ENCODE results near the gene CEP131.

CEP131 gene

DNA sequence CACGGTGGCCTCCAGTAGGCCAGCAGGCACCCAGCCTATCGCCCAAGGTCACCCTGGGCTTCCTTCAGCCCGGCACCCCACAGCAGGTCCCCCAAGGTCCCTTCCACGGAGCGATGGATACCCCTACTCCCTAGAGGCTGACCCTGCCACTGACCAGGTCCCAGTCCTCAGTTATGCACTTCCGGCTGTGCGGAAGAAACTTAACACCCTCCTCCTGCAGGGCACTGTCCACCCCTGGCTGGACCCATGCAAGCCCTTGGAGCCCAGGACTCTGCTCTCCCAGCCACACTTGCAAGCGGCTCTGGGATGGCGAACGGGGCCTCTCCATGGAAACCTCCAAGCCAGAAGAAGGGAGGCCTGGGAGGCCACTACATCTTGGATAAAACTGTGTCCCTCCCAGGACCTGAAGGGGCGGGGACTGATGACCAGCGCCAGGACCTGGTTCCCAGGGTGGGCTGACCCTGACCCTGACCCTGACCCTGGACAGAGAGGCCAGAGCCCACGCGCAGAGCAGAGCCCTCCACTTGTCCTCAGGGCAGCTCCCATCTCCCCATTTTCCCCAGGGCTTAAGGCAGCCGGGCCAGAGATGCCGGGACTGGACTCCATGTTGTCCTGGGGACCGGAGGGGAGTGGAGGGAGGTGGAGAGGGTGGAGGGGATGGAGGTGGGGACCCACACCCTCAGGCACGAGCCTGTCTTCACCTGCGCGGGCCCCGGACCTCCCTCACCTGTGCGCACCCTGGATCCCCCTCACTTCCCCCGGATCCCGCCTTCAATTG lies 734 bp downstream of the CEP131 start:
- no peak overlapping the region for H3K27ac ChIP-seq (ENCODE audit: low read length, poor library complexity, severe bottlenecking)

DNA sequence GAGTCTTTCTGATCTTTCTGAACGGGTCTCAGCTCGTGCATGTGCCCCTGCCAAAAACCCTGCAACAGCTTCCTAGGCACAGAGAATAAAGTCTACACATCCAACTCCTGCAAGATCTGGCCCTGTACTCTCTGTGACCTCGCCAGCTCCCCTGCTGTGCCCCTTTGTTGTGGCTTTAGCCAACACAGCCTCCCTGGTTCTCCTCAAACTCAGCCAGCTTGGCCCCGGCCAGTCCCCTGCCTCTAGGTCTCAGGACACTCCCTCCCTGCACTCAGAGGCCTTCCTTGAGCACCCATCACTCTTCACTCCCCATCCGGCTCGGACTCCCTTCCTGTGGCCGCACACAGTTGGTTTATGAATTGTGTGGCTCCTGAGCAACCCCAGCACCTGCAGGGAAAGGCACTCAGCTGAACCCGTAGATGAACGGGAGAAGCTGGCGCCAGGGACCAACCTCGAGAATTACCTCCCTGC lies 1.4 kb downstream of the CEP131 start:
- Histone ChIP-seq H3K27me3 (ENCODE audit: control insufficient read depth in 1 of 2, insufficient read depth in 1 of 2, low read length in 2 of 2) (no peaks in the 10 kb centered on the region), H3K4ac (ENCODE audit: low read depth in 1 of 2, low read length in 2 of 2) (no peak overlapping the region), H3K4me2 (ENCODE audit: low read length, poor library complexity, severe bottlenecking) (peak overlapping the region; percentile 69), H2BK120ac (ENCODE audit: low read depth, low read length) (no peak overlapping the region), H3K4me1 (ENCODE audit: control insufficient read depth, insufficient read depth, low read depth, low read length) (peaks cover 21% of the 10 kb centered on the region), H3K14ac (ENCODE audit: low read length in 2 of 2) (no peak overlapping the region), H3K23ac (ENCODE audit: low read length in 2 of 2) (peak overlapping the region in 1 of 2 experiments; percentile 78), H3K79me1 (replicated peaks; ENCODE audit: low read length, poor library complexity, severe bottlenecking) (peaks cover 36% of the 10 kb centered on the region), H4K91ac (ENCODE audit: low read length) (peak overlapping the region; percentile 61), H2AK5ac (ENCODE audit: low read length, severe bottlenecking) (no peak overlapping the region), H2BK12ac (ENCODE audit: low read length in 2 of 2) (no peak overlapping the region), H3K9me3 (ENCODE audit: control insufficient read depth, low read length) (no peaks in the 10 kb centered on the region), H3K36me3 (ENCODE audit: control insufficient read depth in 1 of 2, insufficient read depth in 2 of 2, low read depth in 1 of 2, low read length in 2 of 2) (peaks cover 0 to 35% of the 10 kb centered on the region in 2 experiments), H3K9ac (ENCODE audit: low read length) (peak overlapping the region; percentile 79), H3K18ac (ENCODE audit: low read depth in 1 of 2, low read length in 2 of 2) (no peak overlapping the region), H2AFZ (ENCODE audit: low read depth, low read length) (no peak overlapping the region), H2BK15ac (ENCODE audit: low read depth, poor library complexity, severe bottlenecking) (peak overlapping the region; percentile 48), H3K27ac (ENCODE audit: low read length, poor library complexity, severe bottlenecking) (no peak overlapping the region), H2BK5ac (ENCODE audit: low read depth, low read length, poor library complexity, severe bottlenecking) (no peak overlapping the region), H3K4me3 (ENCODE audit: insufficient read depth in 1 of 2, low read depth in 1 of 2, low read length in 2 of 2) (peak overlapping the region; percentile 29 to 85), H4K8ac (ENCODE audit: low read length) (peak overlapping the region; percentile 13)
- no peak for DNase-seq
- 92% methylated on average over 11 of the region's 11 CpGs for WGBS

More for the DNA sequence above, 734 bp downstream of the CEP131 start:
- H2BK5ac ChIP-seq (ENCODE audit: low read depth, low read length, poor library complexity, severe bottlenecking), result no peak overlapping the region
- peak overlapping the region; percentile 25 to 59 for H3K18ac ChIP-seq (ENCODE audit: low read depth in 1 of 2, low read length in 2 of 2)
- peaks cover 32% of the 10 kb centered on the region for H3K79me1 ChIP-seq (replicated peaks; ENCODE audit: low read length, poor library complexity, severe bottlenecking)
- no peak for DNase-seq
- H3K4me1 ChIP-seq (ENCODE audit: control insufficient read depth, insufficient read depth, low read depth, low read length), result peaks cover 21% of the 10 kb centered on the region
- peak overlapping the region; percentile 85 to 93 for H3K4me3 ChIP-seq (ENCODE audit: insufficient read depth in 1 of 2, low read depth in 1 of 2, low read length in 2 of 2)
- H2BK120ac ChIP-seq (ENCODE audit: low read depth, low read length), result no peak overlapping the region
- WGBS, result 37% methylated on average over 15 of the region's 24 CpGs
- H3K27me3 ChIP-seq (ENCODE audit: control insufficient read depth in 1 of 2, insufficient read depth in 1 of 2, low read length in 2 of 2), result no peaks in the 10 kb centered on the region
- no peak overlapping the region for H2AK5ac ChIP-seq (ENCODE audit: low read length, severe bottlenecking)
- H2BK12ac ChIP-seq (ENCODE audit: low read length in 2 of 2), result no peak overlapping the region
- no peak overlapping the region for H2BK15ac ChIP-seq (ENCODE audit: low read depth, poor library complexity, severe bottlenecking)
- H3K4ac ChIP-seq (ENCODE audit: low read depth in 1 of 2, low read length in 2 of 2), result no peak overlapping the region
- H3K23ac ChIP-seq (ENCODE audit: low read length in 2 of 2), result no peak overlapping the region
- H4K91ac ChIP-seq (ENCODE audit: low read length), result no peak overlapping the region
- peak overlapping the region; percentile 69 for H3K4me2 ChIP-seq (ENCODE audit: low read length, poor library complexity, severe bottlenecking)
- no peak overlapping the region for H3K14ac ChIP-seq (ENCODE audit: low read length in 2 of 2)
- peaks cover 0 to 29% of the 10 kb centered on the region in 2 experiments for H3K36me3 ChIP-seq (ENCODE audit: control insufficient read depth in 1 of 2, insufficient read depth in 2 of 2, low read depth in 1 of 2, low read length in 2 of 2)
- H3K9me3 ChIP-seq (ENCODE audit: control insufficient read depth, low read length), result peaks cover 2% of the 10 kb centered on the region
- H3K9ac ChIP-seq (ENCODE audit: low read length), result peak overlapping the region; percentile 79
- H4K8ac ChIP-seq (ENCODE audit: low read length), result no peak overlapping the region
- H2AFZ ChIP-seq (ENCODE audit: low read depth, low read length), result peak overlapping the region; percentile 95

- H3K9ac ChIP-seq (ENCODE audit: low read length), result no peak overlapping the region
- no peak overlapping the region for H2BK15ac ChIP-seq (ENCODE audit: low read depth, poor library complexity, severe bottlenecking)
- H3K27ac ChIP-seq (ENCODE audit: low read length, poor library complexity, severe bottlenecking), result no peak overlapping the region
- no peak for DNase-seq
- H3K9me3 ChIP-seq (ENCODE audit: control insufficient read depth, low read length), result no peaks in the 10 kb centered on the region
- H3K79me1 ChIP-seq (replicated peaks; ENCODE audit: low read length, poor library complexity, severe bottlenecking), result peaks cover 36% of the 10 kb centered on the region
- no peak overlapping the region for H2AK5ac ChIP-seq (ENCODE audit: low read length, severe bottlenecking)
- no peak overlapping the region for H2AFZ ChIP-seq (ENCODE audit: low read depth, low read length)
- peaks cover 21% of the 10 kb centered on the region for H3K4me1 ChIP-seq (ENCODE audit: control insufficient read depth, insufficient read depth, low read depth, low read length)
- H2BK120ac ChIP-seq (ENCODE audit: low read depth, low read length), result no peak overlapping the region
- 97% methylated on average over 23 of the region's 24 CpGs for WGBS
- no peak overlapping the region for H3K14ac ChIP-seq (ENCODE audit: low read length in 2 of 2)
- no peak overlapping the region for H3K4me2 ChIP-seq (ENCODE audit: low read length, poor library complexity, severe bottlenecking)
- H2BK5ac ChIP-seq (ENCODE audit: low read depth, low read length, poor library complexity, severe bottlenecking), result no peak overlapping the region
- peak overlapping the region; percentile 68 for H4K91ac ChIP-seq (ENCODE audit: low read length)
- H3K23ac ChIP-seq (ENCODE audit: low read length in 2 of 2), result no peak overlapping the region
- H2BK12ac ChIP-seq (ENCODE audit: low read length in 2 of 2), result no peak overlapping the region
- no peak overlapping the region for H3K4me3 ChIP-seq (ENCODE audit: insufficient read depth in 1 of 2, low read depth in 1 of 2, low read length in 2 of 2)
- H3K27me3 ChIP-seq (ENCODE audit: control insufficient read depth in 1 of 2, insufficient read depth in 1 of 2, low read length in 2 of 2), result no peaks in the 10 kb centered on the region
- H3K36me3 ChIP-seq (ENCODE audit: control insufficient read depth in 1 of 2, insufficient read depth in 2 of 2, low read depth in 1 of 2, low read length in 2 of 2), result peaks cover 0 to 35% of the 10 kb centered on the region in 2 experiments
- no peak overlapping the region for H4K8ac ChIP-seq (ENCODE audit: low read length)
- H3K4ac ChIP-seq (ENCODE audit: low read depth in 1 of 2, low read length in 2 of 2), result no peak overlapping the region
- H3K18ac ChIP-seq (ENCODE audit: low read depth in 1 of 2, low read length in 2 of 2), result no peak overlapping the region
Measured at GRCh38 chr17:81219476-81220180, 3.1 kb downstream of the CEP131 start.

- 95% methylated on average over 11 of the region's 11 CpGs for WGBS
Measured at GRCh38 chr17:81218991-81219390, 3.8 kb downstream of the CEP131 start.

More at GRCh38 chr17:81218991-81219390, 3.8 kb downstream of the CEP131 start:
- Histone ChIP-seq H2AFZ (ENCODE audit: low read depth, low read length) (no peak overlapping the region), H2BK120ac (ENCODE audit: low read depth, low read length) (no peak overlapping the region), H3K9me3 (ENCODE audit: control insufficient read depth, low read length) (no peaks in the 10 kb centered on the region), H2BK15ac (ENCODE audit: low read depth, poor library complexity, severe bottlenecking) (no peak overlapping the region), H3K4me2 (ENCODE audit: low read length, poor library complexity, severe bottlenecking) (no peak overlapping the region), H3K4me1 (ENCODE audit: control insufficient read depth, insufficient read depth, low read depth, low read length) (peaks cover 21% of the 10 kb centered on the region), H3K4ac (ENCODE audit: low read depth in 1 of 2, low read length in 2 of 2) (no peak overlapping the region), H3K18ac (ENCODE audit: low read depth in 1 of 2, low read length in 2 of 2) (no peak overlapping the region), H3K27ac (ENCODE audit: low read length, poor library complexity, severe bottlenecking) (no peak overlapping the region), H2BK12ac (ENCODE audit: low read length in 2 of 2) (no peak overlapping the region), H3K4me3 (ENCODE audit: insufficient read depth in 1 of 2, low read depth in 1 of 2, low read length in 2 of 2) (no peak overlapping the region), H4K8ac (ENCODE audit: low read length) (no peak overlapping the region), H3K9ac (ENCODE audit: low read length) (no peak overlapping the region), H4K91ac (ENCODE audit: low read length) (no peak overlapping the region), H3K23ac (ENCODE audit: low read length in 2 of 2) (no peak overlapping the region), H3K36me3 (ENCODE audit: control insufficient read depth in 1 of 2, insufficient read depth in 2 of 2, low read depth in 1 of 2, low read length in 2 of 2) (peaks cover 0 to 35% of the 10 kb centered on the region in 2 experiments), H3K79me1 (replicated peaks; ENCODE audit: low read length, poor library complexity, severe bottlenecking) (peaks cover 36% of the 10 kb centered on the region), H3K27me3 (ENCODE audit: control insufficient read depth in 1 of 2, insufficient read depth in 1 of 2, low read length in 2 of 2) (no peaks in the 10 kb centered on the region), H3K14ac (ENCODE audit: low read length in 2 of 2) (no peak overlapping the region), H2AK5ac (ENCODE audit: low read length, severe bottlenecking) (no peak overlapping the region), H2BK5ac (ENCODE audit: low read depth, low read length, poor library complexity, severe bottlenecking) (no peak overlapping the region)
- DNase-seq, result no peak
